ENCODE results near the gene ACAD9. TPM values are rescaled to one million over a fixed set of nuclear protein-coding genes. Genes with fewer than 3 reads are reported as not detected.
"Not testable (repeated sequence)": the region's sequence is repeated elsewhere in the genome, so short reads cannot be mapped to it uniquely, and the experiment has no call there.

The ACAD9 gene
- polyA plus RNA-seq, 2 donors: 25.6 to 30.8 TPM

- not testable (repeated sequence) for H3K27ac ChIP-seq (ENCODE audit: low read depth in 2 of 2, low read length in 1 of 2); H3K4me1 ChIP-seq (ENCODE audit: control insufficient read depth in 2 of 2, insufficient read depth in 2 of 2, low read length in 1 of 2); H3K4me3 ChIP-seq (ENCODE audit: low read depth in 1 of 2, low read length in 2 of 2); H3K27me3 ChIP-seq (ENCODE audit: control insufficient read depth in 1 of 2, insufficient read depth in 2 of 2, low read length in 2 of 2); H3K36me3 ChIP-seq (ENCODE audit: control insufficient read depth in 2 of 2, insufficient read depth in 2 of 2, low read length in 1 of 2); H3K9me3 ChIP-seq (ENCODE audit: control insufficient read depth in 2 of 2, insufficient read depth in 1 of 2, low read depth in 1 of 2, low read length in 1 of 2)
- WGBS, 2 donors: 86 to 91% methylated on average over 6 of the region's 6 CpGs
These were observed 44.6 kb downstream of the ACAD9 start for GRCh38 chr3:128923986-128924385.

DNA sequence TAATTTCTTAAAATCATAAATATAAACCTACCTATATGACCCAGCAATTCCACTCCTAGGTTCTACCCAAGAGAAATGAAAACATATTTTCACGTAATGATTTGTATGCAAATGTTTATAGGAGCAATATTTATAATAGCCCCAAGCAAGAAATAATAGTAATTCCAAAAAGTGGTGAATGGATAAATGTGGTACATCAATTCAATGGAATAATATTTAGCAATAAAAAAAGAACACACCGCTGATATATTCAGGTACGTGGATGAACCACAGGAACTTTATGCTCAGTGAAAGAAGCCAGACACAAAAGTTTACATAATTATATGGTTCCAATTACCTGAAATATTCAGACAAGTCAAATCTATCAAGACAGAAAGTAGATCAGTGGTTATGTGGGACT is 49.9 kb downstream of the ACAD9 start:
- no peak overlapping the region for H3K4me3 ChIP-seq (ENCODE audit: low read depth in 1 of 2, low read length in 2 of 2)
- H3K9me3 ChIP-seq (ENCODE audit: control insufficient read depth in 2 of 2, insufficient read depth in 1 of 2, low read depth in 1 of 2, low read length in 1 of 2): peaks cover 0 to 5% of the 10 kb centered on the region in 2 donors
- H3K27me3 ChIP-seq (ENCODE audit: control insufficient read depth in 1 of 2, insufficient read depth in 2 of 2, low read length in 2 of 2): peaks cover 0 to 2% of the 10 kb centered on the region in 2 donors
- no peaks in the 10 kb centered on the region for H3K36me3 ChIP-seq (ENCODE audit: control insufficient read depth in 2 of 2, insufficient read depth in 2 of 2, low read length in 1 of 2)
- H3K4me1 ChIP-seq (ENCODE audit: control insufficient read depth in 2 of 2, insufficient read depth in 2 of 2, low read length in 1 of 2): peaks cover 0 to 5% of the 10 kb centered on the region in 2 donors
- H3K27ac ChIP-seq (ENCODE audit: low read depth in 2 of 2, low read length in 1 of 2): no peak overlapping the region
- 86 to 90% methylated on average over 3 of the region's 3 CpGs for WGBS, 2 donors

DNA sequence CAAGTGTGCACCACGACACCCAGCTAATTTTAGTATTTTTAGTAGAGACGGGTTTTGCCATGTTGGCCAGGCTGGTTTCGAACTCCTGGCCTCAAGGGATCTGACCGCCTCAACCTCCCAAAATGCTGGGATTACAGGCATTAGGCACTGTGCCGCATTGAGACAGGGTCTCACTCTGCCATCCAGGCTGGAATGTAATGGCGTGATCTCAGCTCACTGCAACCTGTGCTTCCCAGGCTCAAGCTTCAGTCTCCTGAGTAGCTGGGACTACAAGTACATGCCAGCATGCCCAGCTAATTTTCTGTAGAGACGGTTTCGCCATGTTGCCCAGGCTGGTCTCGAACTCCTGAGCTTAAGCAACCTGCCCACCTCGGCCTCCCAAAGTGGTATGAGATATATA is 51.6 kb downstream of the ACAD9 start:
- peaks cover 0 to 2% of the 10 kb centered on the region in 2 donors for H3K9me3 ChIP-seq (ENCODE audit: control insufficient read depth in 2 of 2, insufficient read depth in 1 of 2, low read depth in 1 of 2, low read length in 1 of 2)
- H3K4me3 ChIP-seq (ENCODE audit: low read depth in 1 of 2, low read length in 2 of 2): no peak overlapping the region
- peaks cover 0 to 5% of the 10 kb centered on the region in 2 donors for H3K4me1 ChIP-seq (ENCODE audit: control insufficient read depth in 2 of 2, insufficient read depth in 2 of 2, low read length in 1 of 2)
- peaks cover 0 to 2% of the 10 kb centered on the region in 2 donors for H3K27me3 ChIP-seq (ENCODE audit: control insufficient read depth in 1 of 2, insufficient read depth in 2 of 2, low read length in 2 of 2)
- H3K27ac ChIP-seq (ENCODE audit: low read depth in 2 of 2, low read length in 1 of 2): no peak overlapping the region
- H3K36me3 ChIP-seq (ENCODE audit: control insufficient read depth in 2 of 2, insufficient read depth in 2 of 2, low read length in 1 of 2): no peaks in the 10 kb centered on the region
- 87 to 88% methylated on average over 10 of the region's 10 CpGs for WGBS, 2 donors

DNA sequence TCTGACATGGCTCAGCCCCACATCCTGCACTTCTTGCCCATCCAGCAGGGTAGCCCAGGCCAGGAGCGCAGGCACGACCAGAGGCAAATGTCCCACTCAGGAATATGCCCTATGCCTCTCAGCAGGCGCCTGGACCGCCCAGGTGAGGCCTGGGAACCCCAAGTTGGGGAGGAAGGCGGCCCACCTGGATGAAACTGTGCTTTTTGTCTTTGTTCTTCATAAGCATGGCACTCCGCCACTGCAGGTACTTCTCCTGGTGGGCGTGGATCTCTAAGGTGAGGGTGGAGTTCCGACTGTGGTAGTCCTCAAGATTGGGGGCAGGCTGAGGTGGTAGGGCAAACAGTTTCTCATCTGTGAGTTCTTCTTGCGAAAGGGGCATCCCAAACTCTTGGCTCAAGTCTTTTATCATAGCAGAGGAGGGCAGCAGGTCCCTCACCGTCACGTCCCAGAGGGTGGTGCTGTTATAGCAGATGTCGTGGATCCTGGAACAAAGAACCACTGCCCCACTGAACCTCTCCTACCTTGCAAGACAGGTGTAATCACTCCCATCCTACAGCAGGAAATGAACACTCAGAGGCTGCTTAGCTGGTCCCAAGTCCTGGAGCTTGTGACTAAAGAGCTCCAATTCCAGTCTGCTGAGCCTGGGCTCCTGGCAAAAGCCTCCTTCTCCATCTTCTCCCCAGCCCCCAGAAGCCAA is 53.2 kb downstream of the ACAD9 start:
- 72 to 75% methylated on average over 12 of the region's 12 CpGs for WGBS, 2 donors
- H3K27ac ChIP-seq (ENCODE audit: low read depth in 2 of 2, low read length in 1 of 2): peak overlapping the region in 1 of 2 donors; percentile 58

DNA sequence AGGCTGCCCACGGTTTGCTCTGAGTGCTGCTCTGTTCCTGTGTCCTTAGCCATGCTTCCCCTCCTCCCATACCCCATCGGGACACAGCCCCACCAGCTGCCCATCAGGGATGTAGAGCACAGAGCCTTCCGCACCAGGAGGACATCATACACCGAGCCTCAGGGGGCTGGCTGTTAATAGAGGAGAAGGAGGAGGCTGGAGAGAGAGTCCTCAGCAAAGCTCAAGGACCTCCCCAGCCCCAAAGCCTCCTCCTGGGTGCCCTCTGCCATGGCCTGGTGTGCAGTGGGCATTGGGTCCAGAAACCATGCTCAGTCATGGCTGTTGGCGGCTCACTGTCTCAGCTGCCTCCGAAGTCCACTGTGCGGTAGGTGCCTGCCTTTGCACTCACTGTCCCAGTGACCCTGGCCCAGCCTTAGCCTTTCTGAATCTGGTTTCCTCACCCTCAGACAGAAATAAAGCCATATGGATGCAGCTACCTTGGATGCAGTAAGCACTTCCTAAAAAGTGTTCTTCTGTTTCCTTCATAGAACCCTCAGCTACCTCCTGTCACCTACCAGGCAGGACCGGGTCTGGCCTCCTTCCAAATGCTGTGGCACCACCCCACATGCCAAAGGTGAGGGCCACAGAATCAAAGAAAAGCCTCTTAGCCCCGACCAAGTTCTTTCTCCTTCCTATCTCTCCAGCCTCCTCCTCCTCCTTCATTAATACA is 53.9 kb downstream of the ACAD9 start:
- Histone ChIP-seq H3K27me3 (ENCODE audit: control insufficient read depth in 1 of 2, insufficient read depth in 2 of 2, low read length in 2 of 2) (peaks cover 0 to 2% of the 10 kb centered on the region in 2 donors), H3K9me3 (ENCODE audit: control insufficient read depth in 2 of 2, insufficient read depth in 1 of 2, low read depth in 1 of 2, low read length in 1 of 2) (peaks cover 0 to 2% of the 10 kb centered on the region in 2 donors), H3K36me3 (ENCODE audit: control insufficient read depth in 2 of 2, insufficient read depth in 2 of 2, low read length in 1 of 2) (no peaks in the 10 kb centered on the region), H3K27ac (ENCODE audit: low read depth in 2 of 2, low read length in 1 of 2) (peak overlapping the region in 1 of 2 donors; percentile 38), H3K4me3 (ENCODE audit: low read depth in 1 of 2, low read length in 2 of 2) (no peak overlapping the region), H3K4me1 (ENCODE audit: control insufficient read depth in 2 of 2, insufficient read depth in 2 of 2, low read length in 1 of 2) (peaks cover 0 to 5% of the 10 kb centered on the region in 2 donors)
- WGBS, 2 donors: 75 to 78% methylated on average over 9 of the region's 9 CpGs

More for the DNA sequence above, 53.2 kb downstream of the ACAD9 start:
- peaks cover 0 to 5% of the 10 kb centered on the region in 2 donors for H3K4me1 ChIP-seq (ENCODE audit: control insufficient read depth in 2 of 2, insufficient read depth in 2 of 2, low read length in 1 of 2)
- peaks cover 0 to 2% of the 10 kb centered on the region in 2 donors for H3K9me3 ChIP-seq (ENCODE audit: control insufficient read depth in 2 of 2, insufficient read depth in 1 of 2, low read depth in 1 of 2, low read length in 1 of 2)
- no peak overlapping the region for H3K4me3 ChIP-seq (ENCODE audit: low read depth in 1 of 2, low read length in 2 of 2)
- H3K27me3 ChIP-seq (ENCODE audit: control insufficient read depth in 1 of 2, insufficient read depth in 2 of 2, low read length in 2 of 2): peaks cover 0 to 2% of the 10 kb centered on the region in 2 donors
- no peaks in the 10 kb centered on the region for H3K36me3 ChIP-seq (ENCODE audit: control insufficient read depth in 2 of 2, insufficient read depth in 2 of 2, low read length in 1 of 2)

- H3K27me3 ChIP-seq (ENCODE audit: control insufficient read depth in 1 of 2, insufficient read depth in 2 of 2, low read length in 2 of 2): peaks cover 0 to 2% of the 10 kb centered on the region in 2 donors
- peaks cover 0 to 5% of the 10 kb centered on the region in 2 donors for H3K4me1 ChIP-seq (ENCODE audit: control insufficient read depth in 2 of 2, insufficient read depth in 2 of 2, low read length in 1 of 2)
- H3K27ac ChIP-seq (ENCODE audit: low read depth in 2 of 2, low read length in 1 of 2): no peak overlapping the region
- H3K4me3 ChIP-seq (ENCODE audit: low read depth in 1 of 2, low read length in 2 of 2): no peak overlapping the region
- H3K9me3 ChIP-seq (ENCODE audit: control insufficient read depth in 2 of 2, insufficient read depth in 1 of 2, low read depth in 1 of 2, low read length in 1 of 2): peaks cover 0 to 2% of the 10 kb centered on the region in 2 donors
- WGBS, 2 donors: 88 to 94% methylated on average over 2 of the region's 2 CpGs
- H3K36me3 ChIP-seq (ENCODE audit: control insufficient read depth in 2 of 2, insufficient read depth in 2 of 2, low read length in 1 of 2): no peaks in the 10 kb centered on the region
These were observed 54.5 kb downstream of the ACAD9 start for GRCh38 chr3:128933922-128934253.

GRCh38 chr3:128935922-128936321 is 56.5 kb downstream of the ACAD9 start:
- peaks cover 0 to 2% of the 10 kb centered on the region in 2 donors for H3K9me3 ChIP-seq (ENCODE audit: control insufficient read depth in 2 of 2, insufficient read depth in 1 of 2, low read depth in 1 of 2, low read length in 1 of 2)
- no peaks in the 10 kb centered on the region for H3K36me3 ChIP-seq (ENCODE audit: control insufficient read depth in 2 of 2, insufficient read depth in 2 of 2, low read length in 1 of 2)

DNA sequence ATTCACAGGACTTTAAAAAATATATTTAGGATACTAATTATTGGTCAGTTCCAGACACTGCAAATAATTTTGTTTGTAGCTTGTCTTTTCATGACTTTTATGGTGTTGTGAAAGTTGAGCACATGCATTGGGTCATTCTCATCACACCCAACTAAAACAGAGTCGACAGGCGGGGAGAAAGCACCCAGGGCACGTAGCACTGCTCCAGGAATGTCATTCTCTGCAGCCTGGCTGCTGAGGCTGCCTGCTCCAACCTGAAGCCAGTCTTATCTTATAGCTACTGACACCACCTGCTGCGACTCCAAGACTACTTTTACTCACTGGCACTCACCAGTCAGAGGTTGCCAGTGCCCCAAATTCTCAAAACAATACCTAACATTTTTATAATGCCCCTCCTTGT is 56.9 kb downstream of the ACAD9 start:
- peaks cover 0 to 5% of the 10 kb centered on the region in 2 donors for H3K4me1 ChIP-seq (ENCODE audit: control insufficient read depth in 2 of 2, insufficient read depth in 2 of 2, low read length in 1 of 2)
- peaks cover 0 to 2% of the 10 kb centered on the region in 2 donors for H3K27me3 ChIP-seq (ENCODE audit: control insufficient read depth in 1 of 2, insufficient read depth in 2 of 2, low read length in 2 of 2)
- peaks cover 0 to 2% of the 10 kb centered on the region in 2 donors for H3K9me3 ChIP-seq (ENCODE audit: control insufficient read depth in 2 of 2, insufficient read depth in 1 of 2, low read depth in 1 of 2, low read length in 1 of 2)
- 56 to 61% methylated on average over 4 of the region's 4 CpGs for WGBS, 2 donors
- H3K36me3 ChIP-seq (ENCODE audit: control insufficient read depth in 2 of 2, insufficient read depth in 2 of 2, low read length in 1 of 2): no peaks in the 10 kb centered on the region
- no peak overlapping the region for H3K4me3 ChIP-seq (ENCODE audit: low read depth in 1 of 2, low read length in 2 of 2)
- no peak overlapping the region for H3K27ac ChIP-seq (ENCODE audit: low read depth in 2 of 2, low read length in 1 of 2)

More at GRCh38 chr3:128935922-128936321, 56.5 kb downstream of the ACAD9 start:
- WGBS, 2 donors: 53 to 76% methylated on average over 2 of the region's 2 CpGs
- peaks cover 0 to 2% of the 10 kb centered on the region in 2 donors for H3K27me3 ChIP-seq (ENCODE audit: control insufficient read depth in 1 of 2, insufficient read depth in 2 of 2, low read length in 2 of 2)
- H3K4me3 ChIP-seq (ENCODE audit: low read depth in 1 of 2, low read length in 2 of 2): no peak overlapping the region
- peaks cover 0 to 5% of the 10 kb centered on the region in 2 donors for H3K4me1 ChIP-seq (ENCODE audit: control insufficient read depth in 2 of 2, insufficient read depth in 2 of 2, low read length in 1 of 2)
- H3K27ac ChIP-seq (ENCODE audit: low read depth in 2 of 2, low read length in 1 of 2): no peak overlapping the region

DNA sequence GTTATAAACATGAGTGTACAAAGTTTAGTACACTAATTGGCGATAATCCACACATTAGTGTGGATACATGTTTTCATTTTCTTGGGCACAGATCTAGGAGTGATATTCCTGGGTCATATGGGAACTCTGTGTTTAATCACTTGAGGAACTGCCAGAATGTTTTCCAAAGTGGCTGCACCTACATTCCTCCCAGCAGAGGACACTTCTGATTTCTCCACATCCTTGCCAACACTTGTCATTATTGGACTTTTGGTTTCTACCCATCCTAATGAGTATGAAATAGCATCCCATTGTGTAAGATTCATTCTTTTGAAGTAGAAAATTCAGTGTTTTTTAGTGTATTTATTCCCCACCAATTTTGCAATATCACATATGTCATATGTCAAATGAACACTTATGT is 60.8 kb downstream of the ACAD9 start:
- no peaks in the 10 kb centered on the region for H3K9me3 ChIP-seq (ENCODE audit: control insufficient read depth in 2 of 2, insufficient read depth in 1 of 2, low read depth in 1 of 2, low read length in 1 of 2)
- WGBS, 2 donors: 89 to 97% methylated on average over 1 of the region's 1 CpG
- H3K27me3 ChIP-seq (ENCODE audit: control insufficient read depth in 1 of 2, insufficient read depth in 2 of 2, low read length in 2 of 2): no peaks in the 10 kb centered on the region
- no peak overlapping the region for H3K4me3 ChIP-seq (ENCODE audit: low read depth in 1 of 2, low read length in 2 of 2)
- no peak overlapping the region for H3K27ac ChIP-seq (ENCODE audit: low read depth in 2 of 2, low read length in 1 of 2)
- H3K36me3 ChIP-seq (ENCODE audit: control insufficient read depth in 2 of 2, insufficient read depth in 2 of 2, low read length in 1 of 2): no peaks in the 10 kb centered on the region
- peaks cover 2% of the 10 kb centered on the region in 2 donors for H3K4me1 ChIP-seq (ENCODE audit: control insufficient read depth in 2 of 2, insufficient read depth in 2 of 2, low read length in 1 of 2)

Measured in esophagus (tissue), 2 donors.